ENCODE results near the gene TXNDC16. TPM values are rescaled to one million over a fixed set of nuclear protein-coding genes. Genes with fewer than 3 reads are reported as not detected.

Gene TXNDC16
- total RNA-seq, 1 donor, result 3.8 TPM

DNA sequence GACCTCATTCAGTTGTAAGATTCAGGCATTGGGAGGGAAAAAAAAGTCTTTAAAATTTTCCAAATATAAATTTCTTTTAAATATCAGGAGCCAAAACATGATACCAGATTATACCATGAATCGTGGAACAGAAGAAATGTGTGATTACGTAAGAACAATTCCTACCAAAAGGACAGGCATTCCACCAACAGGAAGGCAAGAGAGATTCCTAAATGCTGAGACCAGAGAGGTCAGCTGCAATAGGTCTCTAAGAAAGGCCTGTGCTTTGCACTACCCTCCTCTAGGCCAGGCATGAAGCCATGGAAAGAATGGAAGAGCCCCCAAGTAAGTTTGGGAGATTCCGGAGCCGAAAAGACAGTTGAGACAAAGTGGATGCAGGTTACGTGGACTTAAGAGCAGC lies 154.5 kb downstream of the TXNDC16 start:
- no peak for DNase-seq (ENCODE audit: low read depth in 2 of 3, low spot score in 2 of 3)

DNA sequence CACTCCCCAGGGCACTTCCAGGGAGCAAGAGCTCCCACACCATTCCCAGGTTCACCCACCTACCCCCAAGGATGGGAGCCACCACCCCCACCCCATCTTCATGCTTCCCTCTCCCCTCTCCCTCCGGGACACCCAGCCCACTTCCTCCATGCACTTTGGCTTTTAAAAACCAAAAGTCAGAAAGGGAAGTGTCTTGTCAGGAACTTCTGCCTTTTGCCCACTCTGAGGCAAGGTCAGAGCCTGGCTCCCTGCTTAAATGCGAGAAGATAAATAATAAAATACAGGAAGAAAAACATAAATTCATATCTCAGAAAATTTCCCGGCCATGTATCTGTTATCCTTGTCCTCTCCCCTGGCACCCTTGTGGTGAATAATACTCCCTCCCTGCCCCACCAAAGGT lies 156.6 kb downstream of the TXNDC16 start:
- DNase-seq (ENCODE audit: low read depth in 2 of 3, low spot score in 2 of 3), result peak in 1 of 3 donors; percentile 10

GRCh38 chr14:52391881-52392615 lies 160.3 kb downstream of the TXNDC16 start:
- no peak for DNase-seq (ENCODE audit: low read depth in 2 of 3, low spot score in 2 of 3)

Other genes with a start within 250 kb of the TXNDC16 start
- gene PTGER2, start 238.2 kb downstream of the TXNDC16 start, total RNA-seq, result 43.6 TPM
- gene GPR137C, start 331 bp upstream of the TXNDC16 start, total RNA-seq, result 0.27 TPM
- 30.2 TPM for gene ERO1A, start 143.1 kb upstream of the TXNDC16 start, total RNA-seq
- 41.5 TPM for gene PSMC6, start 154.7 kb upstream of the TXNDC16 start, total RNA-seq
- 8.6 TPM for gene STYX, start 177.7 kb upstream of the TXNDC16 start, total RNA-seq
- 5.4 TPM for gene GNPNAT1, start 239.1 kb upstream of the TXNDC16 start, total RNA-seq

All from hematopoietic multipotent progenitor cell (in vitro differentiated cells).